GM21528 (cell line): ENCODE data around the gene TTC6.

Experiments used
- ATAC-seq: cut with Tn5 transposase; IDR thresholded peaks from one replicate; pipeline ENCODE4 v1.9.1; 2021; ENCODE audit warnings: mild to moderate bottlenecking, moderate library complexity; ENCODE audit not compliant: unreplicated experiment, low FRiP score

The TTC6 gene

DNA sequence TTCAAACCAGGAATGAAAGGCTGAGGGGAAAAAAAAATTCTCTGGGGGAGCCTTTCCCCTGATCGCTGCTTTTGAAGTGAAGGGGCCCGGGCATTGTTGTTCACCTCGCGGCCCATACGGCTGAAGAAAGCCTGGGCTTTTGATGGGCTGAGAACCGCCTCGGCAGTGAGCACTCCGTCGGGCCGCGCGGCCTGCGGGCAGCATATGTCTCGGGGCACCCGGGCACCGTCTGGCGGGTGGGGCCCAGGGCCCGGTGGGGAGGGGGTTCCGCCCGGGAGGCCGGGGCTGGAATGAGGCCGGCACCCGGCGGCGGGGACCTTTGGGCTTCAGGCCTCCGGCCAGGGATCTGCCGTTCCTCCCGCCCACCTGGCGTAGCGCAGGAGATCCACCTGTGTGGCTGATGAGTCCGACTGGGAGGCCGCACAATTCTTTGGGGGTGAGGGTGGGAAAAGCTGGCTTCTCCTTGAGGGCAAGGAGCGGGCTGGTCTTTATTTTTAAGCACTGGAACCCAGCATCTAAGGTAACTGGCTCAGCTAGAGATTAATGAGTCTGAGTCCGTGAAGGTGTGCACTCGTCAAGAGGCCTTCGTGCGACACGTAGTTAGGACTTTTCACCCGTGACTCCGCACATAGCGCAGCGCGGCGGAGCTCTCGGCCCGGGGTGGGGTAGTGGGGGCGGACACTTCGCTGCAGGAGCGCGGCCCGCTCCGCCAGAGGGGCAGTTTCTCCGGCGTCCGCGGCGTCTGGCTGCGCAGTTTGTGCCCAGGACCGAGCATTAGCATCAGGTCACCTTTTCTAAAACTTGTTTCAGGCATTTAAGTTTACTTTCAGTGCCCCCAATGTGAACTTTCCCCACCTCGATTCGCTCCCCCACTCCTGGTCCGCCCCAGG is 11.0 kb upstream of the TTC6 start:
- ATAC-seq = no peak

DNA sequence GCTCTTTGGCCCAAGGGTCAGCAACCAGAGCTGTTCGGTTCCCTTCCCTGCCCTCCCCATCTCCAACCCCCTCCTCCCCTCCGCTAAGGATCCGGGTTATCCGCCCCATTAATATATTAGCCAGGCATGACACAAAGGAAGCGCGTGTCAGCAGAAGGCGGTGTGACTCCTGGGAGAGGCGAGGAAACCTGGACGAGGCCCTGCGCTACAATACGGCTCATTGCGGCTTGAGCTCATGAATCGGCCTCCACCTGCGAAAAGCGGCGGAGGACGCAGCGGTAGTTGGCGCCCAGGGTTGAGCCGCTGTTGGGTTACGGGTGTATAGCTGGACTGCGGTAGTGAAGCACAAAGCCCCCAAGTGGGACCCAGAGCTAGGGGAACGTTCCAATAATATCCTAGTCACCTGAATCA is 10.3 kb upstream of the TTC6 start:
- ATAC-seq = no peak

DNA sequence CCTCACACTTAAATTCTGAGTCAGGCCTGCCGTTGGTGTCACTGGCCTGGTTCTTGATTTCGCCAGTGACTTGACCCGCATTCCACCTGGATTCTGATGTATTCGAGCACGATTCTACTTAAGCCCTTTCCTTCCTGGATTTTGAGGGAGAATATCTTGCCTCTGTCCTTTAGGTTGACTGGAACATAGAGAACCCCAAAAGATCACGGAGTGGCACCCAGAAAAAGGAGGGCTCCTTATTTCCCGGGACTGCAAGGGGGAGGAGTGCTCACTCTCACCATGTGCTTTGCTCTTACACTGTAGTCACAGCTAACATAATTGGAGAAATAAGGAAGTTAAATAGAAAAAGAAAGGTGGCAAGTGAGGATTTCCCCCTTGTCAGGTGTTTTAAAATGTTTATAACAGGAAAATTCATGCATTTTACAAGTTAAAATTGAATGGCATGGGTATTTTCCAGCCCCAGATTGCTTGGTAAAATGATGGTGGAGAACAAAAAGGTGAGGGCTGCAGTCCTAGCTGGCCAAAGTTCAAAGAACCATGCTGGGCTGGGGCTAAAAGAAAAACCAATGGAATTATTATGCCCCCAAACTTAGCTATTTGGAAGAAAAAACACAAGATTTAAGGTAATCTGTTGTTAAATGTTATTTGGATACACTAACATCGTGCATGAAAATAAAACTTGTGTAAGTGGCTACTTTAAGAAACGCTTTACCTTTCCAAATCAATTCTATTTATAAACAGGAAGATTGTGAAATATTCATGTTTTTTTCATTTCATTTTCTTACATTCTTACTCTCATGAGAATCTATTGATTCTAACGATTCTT is 9.2 kb upstream of the TTC6 start:
- ATAC-seq = no peak

DNA sequence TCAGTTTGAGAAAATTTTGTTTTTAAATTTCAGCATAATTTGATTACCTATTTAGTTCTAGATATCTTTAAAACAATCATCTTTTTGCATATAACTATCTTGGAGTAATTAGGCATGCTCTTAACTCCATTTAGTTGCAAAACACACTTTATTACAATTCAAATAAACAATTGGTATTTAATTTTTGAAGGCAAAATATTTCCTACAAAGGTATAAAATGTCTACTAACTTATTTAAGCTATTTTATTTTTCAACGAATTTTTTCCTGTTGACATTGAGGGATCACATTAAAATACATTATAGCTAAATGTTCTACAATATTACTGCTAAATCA is 8.7 kb upstream of the TTC6 start:
- no peak for ATAC-seq

DNA sequence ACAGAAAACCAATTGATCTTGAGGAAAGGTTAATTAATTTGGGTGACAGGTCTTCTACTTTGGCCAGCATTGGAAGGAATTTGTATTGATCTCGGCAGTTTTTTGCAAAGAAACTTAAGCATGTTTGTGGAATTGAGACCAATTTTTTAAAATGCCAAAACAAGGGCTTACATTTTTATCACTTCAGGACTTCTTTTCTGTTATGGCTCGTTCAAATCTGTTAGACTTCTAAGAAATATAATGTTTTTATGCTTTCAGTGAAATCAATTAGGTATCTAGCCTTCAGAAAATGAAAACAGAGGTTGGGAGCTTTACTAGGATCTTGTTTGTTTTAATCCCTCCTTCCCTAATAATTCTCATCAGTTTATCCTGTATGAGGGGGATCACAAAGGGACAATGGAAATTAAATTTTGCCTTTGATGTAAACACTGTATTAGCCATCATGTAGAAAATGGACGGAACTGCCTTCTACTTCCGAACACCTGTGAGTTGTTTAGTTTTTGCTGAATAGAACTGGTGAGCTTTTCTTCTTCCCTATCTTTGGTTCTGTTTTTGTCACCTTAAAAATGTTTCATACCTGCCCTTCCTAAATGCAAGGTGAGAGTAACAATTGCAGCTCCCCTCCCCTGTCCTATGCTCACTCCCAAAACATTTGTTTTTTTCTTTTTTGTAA is 8.2 kb upstream of the TTC6 start:
- ATAC-seq = no peak

DNA sequence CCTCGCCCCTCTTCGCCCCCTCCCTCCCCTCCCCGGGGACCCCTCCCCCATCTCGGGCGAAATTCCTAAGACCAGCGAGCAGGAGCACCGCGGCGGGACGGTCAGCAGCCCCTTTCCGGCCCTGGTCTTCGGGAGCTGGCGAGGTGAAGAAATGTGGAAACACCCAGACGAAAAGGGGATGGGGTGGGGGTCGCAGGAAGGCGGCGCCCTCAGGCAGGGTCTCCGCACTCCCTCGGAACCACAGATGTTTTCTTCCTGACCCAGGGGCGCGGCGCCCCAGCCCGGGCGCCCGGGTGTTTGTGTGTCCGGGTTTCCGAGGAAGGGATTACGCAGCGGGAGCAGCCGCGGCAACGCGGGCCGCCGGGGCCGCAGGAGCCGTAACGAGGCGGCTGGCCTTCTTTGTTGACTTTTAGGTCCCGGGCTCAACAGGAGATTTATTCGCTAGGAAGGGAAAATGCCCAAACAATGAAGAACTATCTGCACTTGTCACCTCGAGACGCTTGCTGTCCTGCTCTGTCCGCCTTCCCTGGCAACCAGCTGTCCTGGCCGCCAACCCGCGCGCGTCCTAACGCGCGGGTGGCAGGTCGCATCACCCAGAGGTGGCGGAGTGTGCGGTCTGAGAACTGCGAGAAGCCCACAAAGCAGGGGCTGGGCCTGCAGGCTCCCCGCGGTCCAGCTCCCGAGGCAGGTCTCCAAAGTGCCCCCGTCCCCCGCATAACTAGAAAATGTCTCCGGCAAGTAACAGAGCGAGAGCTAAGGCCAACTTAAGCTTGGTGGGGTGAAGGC is 7.4 kb upstream of the TTC6 start:
- ATAC-seq = no peak

DNA sequence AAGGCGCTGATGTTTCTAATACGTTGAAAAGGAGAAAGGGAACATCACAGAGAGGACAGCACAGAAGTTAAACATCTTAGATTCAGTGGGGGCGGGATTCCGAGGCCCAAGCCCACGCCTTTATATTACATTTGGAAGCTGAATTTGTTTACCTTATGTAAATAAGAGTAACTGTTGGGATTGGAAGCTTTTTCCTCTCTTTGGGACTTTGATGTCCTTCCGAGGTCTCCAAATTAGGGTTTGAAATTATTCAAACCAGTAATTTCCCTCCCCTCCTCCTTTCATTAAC is 6.8 kb upstream of the TTC6 start:
- no peak for ATAC-seq

DNA sequence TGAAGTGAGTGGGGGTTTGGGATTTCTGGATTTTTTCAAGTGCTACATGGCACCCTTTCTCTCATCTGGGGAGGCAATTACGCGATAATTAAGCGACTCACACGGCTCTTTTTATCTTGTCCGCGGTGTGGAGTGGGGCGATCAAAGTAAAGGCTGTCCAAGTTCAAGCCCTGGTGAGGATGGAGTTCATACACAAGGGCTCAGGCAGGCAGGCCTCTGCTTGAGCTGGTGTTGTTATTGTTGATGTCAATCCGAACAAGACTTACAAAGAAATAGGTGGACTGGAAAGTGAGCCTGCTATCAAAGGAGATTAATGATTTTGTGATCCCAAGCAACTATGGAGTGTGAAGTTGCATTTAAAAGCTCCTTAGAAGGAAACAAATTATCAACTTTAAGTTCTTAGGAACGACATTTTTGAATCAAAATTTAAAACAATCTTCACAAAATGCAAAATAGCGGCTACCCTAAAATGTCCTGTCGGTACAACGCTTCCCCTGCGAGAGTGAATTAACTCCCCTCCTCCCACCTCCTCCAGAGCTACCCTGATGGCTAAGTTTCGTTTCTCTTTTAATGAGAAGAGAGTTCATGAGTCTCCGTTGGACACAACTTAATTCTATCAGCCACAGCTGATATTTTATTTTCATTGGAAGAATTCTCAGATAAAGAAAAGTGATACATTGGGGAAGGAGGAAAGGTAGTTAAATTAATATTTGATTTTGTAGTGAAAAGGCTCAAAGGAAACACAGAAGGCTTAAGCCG is 6.3 kb upstream of the TTC6 start:
- no peak for ATAC-seq

DNA sequence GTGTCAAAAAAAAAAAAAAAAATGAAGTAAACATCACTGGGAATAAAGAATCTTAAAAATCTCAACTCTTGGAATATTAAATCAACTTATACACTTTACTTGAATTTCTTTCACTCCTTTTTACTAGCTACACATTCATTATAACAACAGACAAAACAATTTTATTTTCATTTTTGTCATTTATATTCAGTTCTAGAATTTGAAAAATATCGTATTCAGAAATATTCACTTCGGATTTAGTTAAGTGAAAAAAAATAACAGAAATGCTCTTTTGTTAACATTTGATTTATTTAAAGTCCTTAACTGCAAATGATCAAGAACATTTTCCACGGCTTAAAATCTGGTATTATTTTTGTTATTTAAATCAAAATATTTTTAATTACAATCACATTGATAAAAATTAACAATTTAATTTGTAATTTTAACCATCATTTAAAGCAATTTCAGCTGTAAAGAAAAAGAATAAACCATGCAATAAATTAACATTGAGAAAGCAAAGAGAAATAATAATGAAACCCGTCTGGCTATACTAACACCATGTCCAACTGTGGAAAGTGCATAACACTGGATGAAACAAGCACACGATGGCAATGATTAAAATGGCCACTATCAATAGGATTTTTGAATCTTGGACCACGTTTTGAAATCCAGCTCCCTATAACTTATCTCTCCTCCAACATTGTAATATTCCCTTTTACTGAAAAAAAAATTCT is 5.6 kb upstream of the TTC6 start:
- no peak for ATAC-seq

DNA sequence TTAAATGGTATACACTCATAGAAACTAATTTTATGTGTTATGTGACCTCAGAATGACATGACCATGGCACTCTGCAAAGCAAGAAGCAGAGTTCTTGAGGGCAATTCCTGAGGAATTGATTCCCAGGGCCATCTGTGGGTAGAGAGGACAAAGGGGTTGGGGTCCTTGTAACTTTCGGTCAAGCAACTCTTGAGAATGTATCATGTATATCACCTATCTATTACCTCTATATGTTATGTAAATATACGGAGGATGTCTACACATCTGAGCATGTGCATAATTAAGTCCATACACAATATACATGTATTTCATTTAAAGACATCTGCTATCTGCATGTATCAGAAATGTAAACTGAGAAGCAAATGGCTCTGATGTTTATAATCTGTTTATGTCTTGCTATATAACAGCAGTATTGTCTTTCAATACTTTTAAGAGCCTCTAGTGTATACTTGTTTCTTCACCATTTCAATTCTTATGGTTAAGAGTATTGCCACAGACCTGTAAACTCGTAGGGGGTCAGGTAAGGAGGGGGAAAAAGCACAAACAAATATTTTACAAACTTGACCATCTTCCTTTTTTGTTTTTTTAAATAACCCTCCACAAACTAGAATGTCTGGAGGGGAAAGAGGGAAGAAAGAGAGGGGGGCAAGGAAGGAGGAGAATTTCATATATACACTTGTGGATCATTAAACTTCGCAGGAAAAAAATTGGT is 4.8 kb upstream of the TTC6 start:
- no peak for ATAC-seq

DNA sequence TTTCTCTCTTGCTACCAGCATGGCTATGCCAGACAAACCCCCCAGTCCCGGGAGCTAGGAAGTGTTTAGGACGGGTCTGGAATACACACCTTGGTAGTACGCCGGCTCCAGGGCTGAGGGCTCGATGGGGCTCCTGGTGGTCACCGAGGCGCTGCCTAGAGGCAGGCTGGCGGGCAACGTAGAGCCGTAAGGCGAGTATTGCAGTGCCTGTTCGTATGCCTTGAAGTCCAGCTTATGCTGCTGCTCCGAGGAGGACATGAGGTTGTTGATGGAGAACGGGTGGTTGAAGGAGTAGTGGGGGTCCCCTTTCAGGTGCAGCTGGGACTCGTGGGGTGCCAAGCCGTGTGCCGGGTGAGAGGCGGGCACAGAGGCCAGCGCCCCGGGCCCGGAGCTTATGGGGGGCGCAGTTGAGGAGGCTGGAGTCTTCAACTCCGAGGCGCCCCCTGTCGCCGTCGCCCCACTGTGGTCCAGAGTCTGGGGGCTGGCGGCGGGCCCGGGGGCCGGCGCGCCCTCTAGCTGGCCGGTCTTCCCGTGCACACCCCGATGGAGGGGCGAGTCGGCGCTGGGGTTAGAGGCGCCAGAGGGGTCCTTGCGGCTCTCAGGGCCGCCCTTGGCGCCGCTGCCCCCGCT is 4.0 kb upstream of the TTC6 start:
- ATAC-seq = no peak

DNA sequence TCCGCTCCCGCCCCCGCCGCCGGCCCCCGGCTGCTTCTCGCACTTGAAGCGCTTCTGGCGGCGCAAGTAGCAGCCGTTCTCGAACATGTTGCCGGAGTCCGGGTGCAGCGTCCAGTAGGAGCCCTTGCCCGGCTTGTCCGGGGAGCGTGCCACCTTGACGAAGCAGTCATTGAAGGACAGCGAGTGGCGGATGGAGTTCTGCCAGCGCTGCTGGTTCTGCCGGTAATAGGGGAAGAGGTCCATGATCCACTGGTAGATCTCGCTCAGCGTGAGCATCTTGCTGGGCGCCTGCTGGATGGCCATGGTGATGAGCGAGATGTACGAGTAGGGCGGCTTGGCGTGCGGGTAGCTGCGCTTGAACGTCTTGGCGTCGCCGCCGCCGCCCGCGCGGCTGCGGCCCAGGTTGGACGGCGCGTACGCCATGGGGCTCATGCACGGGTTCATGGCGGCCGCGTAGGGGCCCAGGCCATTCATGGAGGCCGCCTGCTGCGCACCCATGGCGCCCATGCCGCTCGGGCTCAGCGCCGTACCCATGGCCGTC is 3.4 kb upstream of the TTC6 start:
- ATAC-seq = no peak

DNA sequence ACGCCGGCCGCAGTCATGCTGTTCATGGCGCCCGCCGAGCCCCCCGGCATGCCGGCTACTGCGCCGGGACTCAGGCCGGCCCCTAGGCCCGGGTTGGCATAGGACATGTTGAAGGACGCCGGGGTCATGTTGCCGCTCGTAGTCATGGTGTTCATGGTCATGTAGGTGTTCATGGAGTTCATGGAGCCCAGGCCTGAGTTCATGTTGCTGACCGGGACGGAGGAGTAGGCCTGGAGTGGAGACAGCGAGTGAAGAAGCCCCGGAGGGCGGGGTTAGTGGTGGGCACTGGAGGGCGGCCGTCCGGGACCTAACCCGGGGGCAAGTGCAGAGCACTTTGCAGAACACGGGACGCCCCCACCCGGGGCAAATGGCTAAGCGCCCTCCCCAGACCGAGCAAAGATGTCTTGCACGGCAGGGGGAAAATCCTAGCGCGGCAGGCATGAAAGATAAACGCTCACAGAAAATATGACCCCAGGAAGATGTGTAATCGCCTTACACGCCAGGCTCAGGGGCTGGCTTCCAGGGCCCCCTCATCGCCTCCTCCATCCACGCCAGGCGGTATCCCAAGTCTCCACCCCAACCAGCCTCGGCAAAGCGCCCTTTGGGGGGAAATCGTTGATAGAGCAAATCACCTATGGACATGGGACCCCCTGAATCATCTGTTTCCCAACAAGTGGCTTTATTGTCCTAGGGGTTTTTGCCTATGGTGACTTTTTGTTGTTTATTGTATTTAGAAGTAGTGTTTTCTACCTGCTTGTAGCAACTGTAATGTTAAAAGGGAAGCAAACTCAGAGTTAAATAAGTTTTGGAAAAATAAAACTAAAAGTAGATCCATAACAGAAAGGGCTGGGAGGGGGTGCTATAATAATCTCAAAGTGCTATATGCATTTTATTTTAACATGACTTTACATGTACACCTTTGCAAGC is 2.7 kb upstream of the TTC6 start:
- no peak for ATAC-seq

DNA sequence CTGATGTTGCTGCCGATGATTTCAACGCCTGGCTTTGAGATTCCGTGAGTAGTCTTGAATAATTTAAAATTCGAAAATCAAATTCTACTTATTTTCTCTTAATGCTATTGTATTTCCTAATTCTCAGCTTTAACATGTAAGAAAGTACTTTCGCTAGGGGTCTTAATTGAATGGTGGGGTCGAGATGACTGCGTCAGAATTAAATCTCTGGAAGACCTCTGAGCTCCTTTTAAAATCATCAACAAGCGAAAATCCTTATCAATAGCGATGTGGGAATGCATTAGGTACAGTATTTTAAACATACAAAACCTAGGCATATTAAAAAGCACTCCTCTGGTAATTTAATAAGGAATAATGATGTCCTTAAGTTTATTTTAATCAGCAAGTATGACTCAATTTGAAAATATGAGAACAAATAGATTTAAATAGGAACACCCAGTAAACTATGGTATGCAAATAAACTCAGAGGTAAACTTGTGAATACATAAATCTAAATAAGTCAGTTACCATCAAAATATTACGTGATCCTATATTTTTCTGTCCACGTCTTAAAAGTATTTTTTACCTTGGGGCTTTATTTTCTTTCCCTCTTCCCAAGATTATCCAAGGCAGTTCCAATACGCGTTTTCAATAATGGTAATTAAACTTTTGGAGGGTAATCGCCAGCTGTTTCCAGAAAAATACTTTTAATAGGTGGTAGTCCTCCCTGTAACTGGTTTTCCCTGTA is 1.8 kb upstream of the TTC6 start:
- no peak for ATAC-seq

DNA sequence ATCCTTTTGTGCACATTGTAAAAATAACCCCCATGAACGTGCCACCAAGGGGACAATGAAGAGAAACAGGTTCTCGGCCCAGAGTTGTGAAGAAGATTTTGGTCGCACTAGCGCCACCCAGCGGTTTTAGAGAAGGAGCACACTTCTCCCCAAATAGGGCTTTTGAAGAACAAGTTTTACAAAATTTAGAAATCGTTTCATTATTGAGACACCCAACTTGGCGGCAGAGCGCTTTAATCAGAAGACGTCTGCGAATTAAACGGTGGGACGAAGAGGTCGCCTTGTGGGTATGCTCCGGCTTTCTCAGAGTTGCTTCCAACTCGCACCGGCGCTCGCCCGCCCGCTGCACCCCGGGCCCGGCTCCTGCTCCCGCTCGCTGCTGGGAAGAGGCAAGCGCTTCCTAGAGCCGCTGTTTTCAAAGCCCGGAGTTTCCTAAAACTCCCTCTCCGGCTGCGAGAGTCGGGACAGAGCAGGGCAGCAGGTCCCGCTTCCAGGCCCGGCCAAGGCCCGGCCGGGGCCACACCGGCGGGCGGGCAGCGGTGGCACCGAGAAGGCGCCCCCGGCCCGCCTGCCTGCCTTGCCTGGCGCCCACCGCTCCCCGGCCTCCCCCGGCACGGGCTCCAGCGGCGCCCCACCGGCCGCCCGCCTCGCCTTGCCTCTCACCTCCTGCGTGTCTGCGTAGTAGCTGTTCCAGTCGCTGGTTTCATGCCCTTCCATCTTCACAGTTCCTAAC is 1.0 kb upstream of the TTC6 start:
- no peak for ATAC-seq
